ENCODE results near the gene RPL23. TPM values are rescaled to one million over a fixed set of nuclear protein-coding genes. Genes with fewer than 3 reads are reported as not detected.

RPL23 gene
- total RNA-seq, 1 experiment from 2014 or later = 1,631 TPM

DNA sequence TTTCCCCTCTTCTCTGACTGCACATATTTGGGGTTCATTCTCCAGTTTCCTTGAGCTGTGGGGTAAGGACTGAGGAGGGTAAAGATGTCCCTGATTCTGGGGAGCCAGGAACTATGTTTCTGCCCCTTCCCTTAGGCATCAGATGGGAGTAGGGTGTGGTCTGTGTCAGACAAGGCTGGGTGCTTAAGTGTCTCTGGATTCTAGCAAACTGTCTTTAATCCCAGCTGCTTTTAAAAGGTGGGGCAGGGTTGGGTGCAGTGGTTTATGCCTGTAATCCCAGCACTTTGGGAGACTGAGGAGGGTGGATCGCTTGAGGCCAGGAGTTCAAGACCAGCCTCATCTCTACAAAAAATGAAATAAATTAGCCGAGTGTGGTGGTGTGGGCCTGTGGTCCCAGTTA, 29.3 kb upstream of the RPL23 start:
- no peak for TF ChIP-seq POLR2AphosphoS5 (IDR thresholded peaks at IDR 0.05; ENCODE audit: low read depth, low read length)
- no peak for TF ChIP-seq SRF (IDR thresholded peaks at IDR 0.05; ENCODE audit: low read depth)
- TF ChIP-seq POLR2A (IDR thresholded peaks at IDR 0.05; ENCODE audit: borderline replicate concordance, extremely low read depth, insufficient read depth, insufficient read length) = no peak
- TF ChIP-seq JUND (IDR thresholded peaks at IDR 0.05) = no peak
- TF ChIP-seq FOSL1 (IDR thresholded peaks at IDR 0.05; ENCODE audit: low read depth) = no peak
- TF ChIP-seq CBX3 (IDR thresholded peaks at IDR 0.05; ENCODE audit: low read depth) = no peak
- no peak for TF ChIP-seq ZNF274 (IDR thresholded peaks at IDR 0.05; ENCODE audit: low read depth, low read length)
- TF ChIP-seq SIN3A (IDR thresholded peaks at IDR 0.05; ENCODE audit: low read depth) = no peak
- TF ChIP-seq YY1 (IDR thresholded peaks at IDR 0.05; ENCODE audit: extremely low read depth, insufficient replicate concordance, low read depth, low read length) = no peak
- TF ChIP-seq ZFX (IDR thresholded peaks at IDR 0.05) = no peak
- TF ChIP-seq RAD21 (IDR thresholded peaks at IDR 0.05; ENCODE audit: low read depth) = no peak
- no peak for TF ChIP-seq CEBPB (IDR thresholded peaks at IDR 0.05; ENCODE audit: low read depth)
- no peak for TF ChIP-seq TCF7L2 (IDR thresholded peaks at IDR 0.05; ENCODE audit: borderline replicate concordance, extremely low read depth, insufficient read depth, insufficient read length)
- TF ChIP-seq, protein P1, sequence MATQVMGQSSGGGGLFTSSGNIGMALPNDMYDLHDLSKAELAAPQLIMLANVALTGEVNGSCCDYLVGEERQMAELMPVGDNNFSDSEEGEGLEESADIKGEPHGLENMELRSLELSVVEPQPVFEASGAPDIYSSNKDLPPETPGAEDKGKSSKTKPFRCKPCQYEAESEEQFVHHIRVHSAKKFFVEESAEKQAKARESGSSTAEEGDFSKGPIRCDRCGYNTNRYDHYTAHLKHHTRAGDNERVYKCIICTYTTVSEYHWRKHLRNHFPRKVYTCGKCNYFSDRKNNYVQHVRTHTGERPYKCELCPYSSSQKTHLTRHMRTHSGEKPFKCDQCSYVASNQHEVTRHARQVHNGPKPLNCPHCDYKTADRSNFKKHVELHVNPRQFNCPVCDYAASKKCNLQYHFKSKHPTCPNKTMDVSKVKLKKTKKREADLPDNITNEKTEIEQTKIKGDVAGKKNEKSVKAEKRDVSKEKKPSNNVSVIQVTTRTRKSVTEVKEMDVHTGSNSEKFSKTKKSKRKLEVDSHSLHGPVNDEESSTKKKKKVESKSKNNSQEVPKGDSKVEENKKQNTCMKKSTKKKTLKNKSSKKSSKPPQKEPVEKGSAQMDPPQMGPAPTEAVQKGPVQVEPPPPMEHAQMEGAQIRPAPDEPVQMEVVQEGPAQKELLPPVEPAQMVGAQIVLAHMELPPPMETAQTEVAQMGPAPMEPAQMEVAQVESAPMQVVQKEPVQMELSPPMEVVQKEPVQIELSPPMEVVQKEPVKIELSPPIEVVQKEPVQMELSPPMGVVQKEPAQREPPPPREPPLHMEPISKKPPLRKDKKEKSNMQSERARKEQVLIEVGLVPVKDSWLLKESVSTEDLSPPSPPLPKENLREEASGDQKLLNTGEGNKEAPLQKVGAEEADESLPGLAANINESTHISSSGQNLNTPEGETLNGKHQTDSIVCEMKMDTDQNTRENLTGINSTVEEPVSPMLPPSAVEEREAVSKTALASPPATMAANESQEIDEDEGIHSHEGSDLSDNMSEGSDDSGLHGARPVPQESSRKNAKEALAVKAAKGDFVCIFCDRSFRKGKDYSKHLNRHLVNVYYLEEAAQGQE (IDR thresholded peaks at IDR 0.05; ENCODE audit: low read depth) = no peak
- TF ChIP-seq EZH2phosphoT487 (IDR thresholded peaks at IDR 0.05; ENCODE audit: borderline replicate concordance) = no peak
- TF ChIP-seq EGR1 (IDR thresholded peaks at IDR 0.05; ENCODE audit: low read depth) = no peak
- no peak for TF ChIP-seq ELF1 (IDR thresholded peaks at IDR 0.05; ENCODE audit: borderline replicate concordance, low read depth)
- no peak for TF ChIP-seq SP1 (IDR thresholded peaks at IDR 0.05; ENCODE audit: low read depth)
- TF ChIP-seq, protein P2, sequence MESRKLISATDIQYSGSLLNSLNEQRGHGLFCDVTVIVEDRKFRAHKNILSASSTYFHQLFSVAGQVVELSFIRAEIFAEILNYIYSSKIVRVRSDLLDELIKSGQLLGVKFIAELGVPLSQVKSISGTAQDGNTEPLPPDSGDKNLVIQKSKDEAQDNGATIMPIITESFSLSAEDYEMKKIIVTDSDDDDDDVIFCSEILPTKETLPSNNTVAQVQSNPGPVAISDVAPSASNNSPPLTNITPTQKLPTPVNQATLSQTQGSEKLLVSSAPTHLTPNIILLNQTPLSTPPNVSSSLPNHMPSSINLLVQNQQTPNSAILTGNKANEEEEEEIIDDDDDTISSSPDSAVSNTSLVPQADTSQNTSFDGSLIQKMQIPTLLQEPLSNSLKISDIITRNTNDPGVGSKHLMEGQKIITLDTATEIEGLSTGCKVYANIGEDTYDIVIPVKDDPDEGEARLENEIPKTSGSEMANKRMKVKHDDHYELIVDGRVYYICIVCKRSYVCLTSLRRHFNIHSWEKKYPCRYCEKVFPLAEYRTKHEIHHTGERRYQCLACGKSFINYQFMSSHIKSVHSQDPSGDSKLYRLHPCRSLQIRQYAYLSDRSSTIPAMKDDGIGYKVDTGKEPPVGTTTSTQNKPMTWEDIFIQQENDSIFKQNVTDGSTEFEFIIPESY (IDR thresholded peaks at IDR 0.05; ENCODE audit: extremely low read depth, insufficient replicate concordance, low read length) = no peak
- TF ChIP-seq, protein P3, sequence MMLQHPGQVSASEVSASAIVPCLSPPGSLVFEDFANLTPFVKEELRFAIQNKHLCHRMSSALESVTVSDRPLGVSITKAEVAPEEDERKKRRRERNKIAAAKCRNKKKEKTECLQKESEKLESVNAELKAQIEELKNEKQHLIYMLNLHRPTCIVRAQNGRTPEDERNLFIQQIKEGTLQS (IDR thresholded peaks at IDR 0.05) = no peak
- ChIA-PET POLR2A (no interaction called here), RAD21 (ENCODE audit: low non-redundant PET in 1 of 2, low total read pairs in 2 of 2, uncharacterized antibody in 2 of 2, unreplicated experiment in 2 of 2) (no interaction called here), CTCF (no interaction called here)
- no peak for ATAC-seq
- H3K9me3 ChIP-seq (ENCODE audit: control insufficient read depth in 1 of 2, insufficient read depth in 1 of 2, low read depth in 1 of 2, low read length in 2 of 2) = no peaks in the 10 kb centered on the region
- BruUV-seq (replicated peaks) = no TSS peak
- H4K20me1 ChIP-seq (ENCODE audit: insufficient read depth) = no peaks in the 10 kb centered on the region
- peaks cover 32 to 61% of the 10 kb centered on the region in 2 experiments for H3K4me1 ChIP-seq (ENCODE audit: control insufficient read depth in 1 of 2, insufficient read depth in 2 of 2, low read length in 2 of 2)
- no peak for DNase-seq (ENCODE audit: low read depth, low spot score)
- H3K4me3 ChIP-seq (replicated peaks in 1 of 2; ENCODE audit: low read depth in 1 of 2, low read length in 2 of 2) = no peak overlapping the region
- H3K9ac ChIP-seq (ENCODE audit: low read length) = no peak overlapping the region; the same call in 1 of the 2 replicates
- peaks cover 20 to 36% of the 10 kb centered on the region in 2 experiments; a peak in 3 of 4 replicates for H3K36me3 ChIP-seq (ENCODE audit: control insufficient read depth in 1 of 2, insufficient read depth in 2 of 2, low read length in 2 of 2)
- H3K79me2 ChIP-seq (ENCODE audit: insufficient read depth, low read length) = peaks cover 97% of the 10 kb centered on the region
- H3K27me3 ChIP-seq (ENCODE audit: insufficient read depth, low read length) = no peaks in the 10 kb centered on the region
- intact Hi-C loops (cut with micrococcal nuclease) = no loop called here
- H3K27ac ChIP-seq (ENCODE audit: low read depth, low read length) = no peak overlapping the region
- H3K4me2 ChIP-seq (ENCODE audit: low read length) = no peak overlapping the region
- no peak overlapping the region for H2AFZ ChIP-seq (ENCODE audit: low read depth, low read length, poor library complexity, severe bottlenecking)
- no peaks in the 10 kb centered on the region for H3K9me2 ChIP-seq (ENCODE audit: insufficient read depth)
